Lung (tissue), 16 donors: ENCODE measurements around the gene ATXN8OS. TPM values are rescaled to one million over a fixed set of nuclear protein-coding genes. Genes with fewer than 3 reads are reported as not detected.
A peak's percentile ranks its signal among the peaks of the same experiment; 100 is the strongest.

Experiments used
- ATAC-seq: fragments of 200-7000 bp; cut with Tn5 transposase; one replicate; pipeline ENCODE4 v1.9.1; 2020; ENCODE audit warnings: moderate number of reproducible peaks; ENCODE audit not compliant: insufficient read depth, low FRiP score
- DNase-seq, 3 donors: peaks; one replicate each; pipeline ENCODE4 v3.0.0-alpha.2; 2013 to 2017
- H3K27ac ChIP-seq, 2 donors: one replicate each; pipeline ENCODE4 v1.5.1; 2013; ENCODE audit warnings: mild to moderate bottlenecking in 2 of 2, moderate library complexity in 2 of 2, control low read depth in 1 of 2, inconsistent platforms in 1 of 2, low read depth in 1 of 2, low read length in 1 of 2
- H3K27me3 ChIP-seq, 3 donors: one replicate each; pipeline ENCODE4 v1.5.1; 2013; ENCODE audit warnings: low read length in 2 of 3; ENCODE audit not compliant: control insufficient read depth in 3 of 3, insufficient read depth in 3 of 3
- H3K36me3 ChIP-seq, 4 donors: one replicate each; pipeline ENCODE4 v1.5.1; 2013; ENCODE audit warnings: low read length in 4 of 4, mild to moderate bottlenecking in 1 of 4, moderate library complexity in 1 of 4; ENCODE audit not compliant: control insufficient read depth in 4 of 4, insufficient read depth in 4 of 4
- H3K4me1 ChIP-seq, 5 donors: one replicate each; pipeline ENCODE4 v1.5.1; 2013; ENCODE audit warnings: low read length in 5 of 5, mild to moderate bottlenecking in 2 of 5, moderate library complexity in 1 of 5; ENCODE audit not compliant: control insufficient read depth in 5 of 5, insufficient read depth in 5 of 5
- H3K4me3 ChIP-seq: one replicate; pipeline ENCODE4 v1.5.1; 2013; ENCODE audit warnings: mild to moderate bottlenecking, control low read depth, moderate library complexity
- H3K9ac ChIP-seq, 2 donors: one replicate each; pipeline ENCODE4 v1.5.1; 2013; ENCODE audit warnings: low read length in 2 of 2, control low read depth in 1 of 2; ENCODE audit not compliant: insufficient read depth in 1 of 2
- H3K9me3 ChIP-seq, 4 donors: one replicate each; pipeline ENCODE4 v1.5.1; 2013; ENCODE audit warnings: low read length in 3 of 4, mild to moderate bottlenecking in 1 of 4, moderate library complexity in 1 of 4; ENCODE audit not compliant: control insufficient read depth in 4 of 4, insufficient read depth in 3 of 4
- WGBS, 2 donors: extraction: QIAGEN DNeasy Blood & Tissue Kit; methylation state at CpG; one replicate each; pipeline ENCODE4 v1.1.7; 2013; 5-methylcytosine and 5-hydroxymethylcytosine counted together
- long read RNA-seq, 5 donors: transcript quantifications; one replicate each; lab custom pipeline, GENCODE V29; 2026
- polyA plus RNA-seq, 2 donors: library from polyadenylated mRNA; stranded (reverse); fragments of 200-250 nt; gene quantifications; one replicate each; pipeline ENCODE4 v1.2.1, GENCODE V29; 2013
- total RNA-seq, 2 donors: library from RNA; depleted of rRNA in 1 of 2; stranded (reverse); fragments of >200 nt in 1 of 2; gene quantifications; one replicate each; pipeline ENCODE4 v1.2.1, GENCODE V29; 2014 to 2021
- TF ChIP-seq, protein P1 (sequence below): IDR thresholded peaks from 2 replicates; pipeline ENCODE4 v1.5.1; 2012; ENCODE audit warnings: mild to moderate bottlenecking; ENCODE audit errors: control extremely low read depth, extremely low read depth
- donor health status: control.
- donor health status: control.
- donor health status: Bipolar disorder and iron deficiency.
- donor health status: healthy.
- donor health status: DM: yes; HTN: yes; CAD: no.

The ATXN8OS gene
- total RNA-seq (not detected), polyA plus RNA-seq (not detected)
- long read RNA-seq, donor 1: 0 reads
- long read RNA-seq, donor 2: 0 reads
- long read RNA-seq, donor 3: 0 reads
- long read RNA-seq, donor 4: 0 reads
- long read RNA-seq, donor 5: 0 reads

DNA sequence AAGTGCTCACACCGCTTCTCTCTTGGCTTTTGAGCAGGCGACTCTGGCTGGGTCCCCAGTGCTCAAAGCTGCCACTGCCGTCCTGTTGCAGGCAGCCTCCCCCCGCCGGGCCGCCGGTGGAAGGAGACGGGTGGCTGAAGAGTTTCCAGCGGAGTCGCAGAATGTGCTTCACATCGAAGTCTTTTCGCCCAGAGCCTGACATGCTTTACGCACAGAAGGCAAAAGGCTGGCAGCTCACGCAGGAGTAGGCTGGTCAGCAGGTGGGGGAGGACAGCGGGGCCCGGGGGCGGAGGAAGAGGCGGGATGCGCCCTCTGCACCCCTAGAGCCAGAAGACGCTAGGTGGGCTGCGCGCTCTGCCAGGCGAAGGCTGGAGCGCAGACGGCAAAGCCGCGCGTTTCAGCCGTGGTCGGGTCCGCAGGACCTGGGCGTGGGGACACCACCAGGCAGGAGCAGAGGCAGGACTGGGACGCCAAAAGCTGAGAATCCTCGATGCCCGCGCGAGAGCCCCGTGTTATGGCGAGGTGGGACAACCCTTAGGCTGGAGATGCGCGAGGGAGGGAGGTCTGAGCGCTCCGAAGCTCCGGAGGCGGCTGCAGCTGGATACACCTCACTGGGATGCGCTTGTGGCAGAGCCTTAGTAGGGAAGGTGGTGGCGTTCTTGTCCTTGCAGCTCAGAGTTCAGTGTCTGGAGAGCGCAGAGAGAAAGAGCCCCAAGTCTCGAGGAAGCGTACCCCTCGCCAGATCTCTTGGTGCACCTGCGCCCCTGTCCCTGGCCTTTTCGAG is at the start of gene ATXN8OS:
ATXN8OS (plus strand) TSS at position 329 of the 784 bp plus-strand sequence.
- peak in 1 of 3 donors; percentile 17 for DNase-seq
- Histone ChIP-seq H3K9me3 (peaks cover 0 to 10% (median 0%) of the 10 kb centered on the region in 4 donors), H3K36me3 (no peaks in the 10 kb centered on the region), H3K27me3 (peaks cover 0 to 30% (median 11%) of the 10 kb centered on the region in 3 donors), H3K27ac (no peak within 1 kb of the TSS), H3K4me3 (no peak within 1 kb of the TSS), H3K4me1 (peaks cover 0 to 3% (median 0%) of the 10 kb centered on the region in 5 donors), H3K9ac (no peak within 1 kb of the TSS)
- ATAC-seq: no peak
- WGBS, 2 donors: 3 to 5% methylated on average over 53 of the region's 53 CpGs
- TF ChIP-seq, protein P1, sequence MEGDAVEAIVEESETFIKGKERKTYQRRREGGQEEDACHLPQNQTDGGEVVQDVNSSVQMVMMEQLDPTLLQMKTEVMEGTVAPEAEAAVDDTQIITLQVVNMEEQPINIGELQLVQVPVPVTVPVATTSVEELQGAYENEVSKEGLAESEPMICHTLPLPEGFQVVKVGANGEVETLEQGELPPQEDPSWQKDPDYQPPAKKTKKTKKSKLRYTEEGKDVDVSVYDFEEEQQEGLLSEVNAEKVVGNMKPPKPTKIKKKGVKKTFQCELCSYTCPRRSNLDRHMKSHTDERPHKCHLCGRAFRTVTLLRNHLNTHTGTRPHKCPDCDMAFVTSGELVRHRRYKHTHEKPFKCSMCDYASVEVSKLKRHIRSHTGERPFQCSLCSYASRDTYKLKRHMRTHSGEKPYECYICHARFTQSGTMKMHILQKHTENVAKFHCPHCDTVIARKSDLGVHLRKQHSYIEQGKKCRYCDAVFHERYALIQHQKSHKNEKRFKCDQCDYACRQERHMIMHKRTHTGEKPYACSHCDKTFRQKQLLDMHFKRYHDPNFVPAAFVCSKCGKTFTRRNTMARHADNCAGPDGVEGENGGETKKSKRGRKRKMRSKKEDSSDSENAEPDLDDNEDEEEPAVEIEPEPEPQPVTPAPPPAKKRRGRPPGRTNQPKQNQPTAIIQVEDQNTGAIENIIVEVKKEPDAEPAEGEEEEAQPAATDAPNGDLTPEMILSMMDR: no peak

DNA sequence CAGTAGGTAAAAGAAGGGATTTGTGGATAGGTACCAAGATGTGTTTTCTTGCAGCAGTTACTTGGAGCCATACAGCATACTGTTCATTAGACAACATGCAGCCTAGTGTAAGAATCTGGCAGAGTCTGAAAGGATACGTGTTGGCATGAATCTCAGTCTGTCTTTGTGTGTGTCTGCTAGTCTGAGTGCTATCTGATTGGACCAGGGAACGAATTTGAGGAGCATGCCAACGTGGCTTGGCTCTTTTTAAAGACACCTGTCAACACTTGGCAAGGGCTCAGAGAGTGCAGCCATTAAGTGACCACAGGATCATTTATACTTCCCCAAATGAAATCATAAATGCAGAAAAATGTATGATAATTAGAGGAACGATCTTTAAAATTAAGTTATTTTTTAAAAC is 27.6 kb upstream of the ATXN8OS start:
- Histone ChIP-seq H3K9ac (no peak overlapping the region), H3K4me3 (no peak overlapping the region), H3K27ac (no peak overlapping the region), H3K36me3 (no peaks in the 10 kb centered on the region), H3K4me1 (no peaks in the 10 kb centered on the region), H3K9me3 (no peaks in the 10 kb centered on the region), H3K27me3 (no peaks in the 10 kb centered on the region)
- WGBS, 2 donors: 27 to 31% methylated on average over 4 of the region's 4 CpGs
- DNase-seq: peak; percentile 18 to 35 (median 29)
- no peak for ATAC-seq
- TF ChIP-seq, protein P1: no peak

DNA sequence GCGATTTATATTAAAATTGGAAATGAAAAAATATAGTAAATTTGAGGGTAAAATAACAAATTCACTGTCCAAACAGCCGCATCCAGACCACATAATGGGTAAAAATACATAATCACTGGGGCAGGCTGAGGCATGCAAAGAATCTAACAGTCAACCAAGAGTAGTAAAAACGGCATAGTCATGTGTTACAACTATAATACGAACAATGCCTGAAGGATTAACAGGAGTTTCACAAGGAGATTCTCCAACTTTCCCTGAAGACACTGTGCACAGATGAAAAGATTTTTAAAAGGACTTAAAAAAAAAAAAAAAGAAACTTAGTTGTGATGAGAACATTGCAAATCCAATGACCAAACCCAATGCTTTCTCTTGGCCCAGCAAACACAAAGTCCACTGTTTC is 20.4 kb upstream of the ATXN8OS start:
- peaks cover 0 to 3% (median 0%) of the 10 kb centered on the region in 5 donors for H3K4me1 ChIP-seq
- ATAC-seq (no peak), DNase-seq (no peak)
- no peak overlapping the region for H3K27ac ChIP-seq
- H3K9me3 ChIP-seq: no peaks in the 10 kb centered on the region
- no peaks in the 10 kb centered on the region for H3K27me3 ChIP-seq
- H3K4me3 ChIP-seq: no peak overlapping the region
- TF ChIP-seq, protein P1: no peak
- H3K9ac ChIP-seq: no peak overlapping the region
- WGBS, 2 donors: 82 to 84% methylated on average over 4 of the region's 4 CpGs
- H3K36me3 ChIP-seq: no peaks in the 10 kb centered on the region
